GM23248 (cell line): ENCODE results near the gene TNIP1. TPM values are rescaled to one million over a fixed set of nuclear protein-coding genes. Genes with fewer than 3 reads are reported as not detected.

Source experiments
- DNase-seq: peaks from one replicate; pipeline ENCODE4 v3.0.0-alpha.2; 2015
- H2AFZ ChIP-seq: fragments of 200-600 bp; sonication (generic); 2 replicates; pipeline ENCODE4 v1.6.1; 2016; ENCODE audit warnings: antibody characterized with exemption
- H3F3A ChIP-seq: fragments of 200-600 bp; sonication (generic); 2 replicates; pipeline ENCODE4 v1.6.1; 2016; ENCODE audit warnings: mild to moderate bottlenecking, antibody characterized with exemption, mixed run types; ENCODE audit not compliant: insufficient read depth
- H3K27ac ChIP-seq: fragments of 200-600 bp; sonication (generic); 2 replicates; pipeline ENCODE4 v1.5.1; 2016; ENCODE audit warnings: mild to moderate bottlenecking
- H3K27me3 ChIP-seq: fragments of 200-600 bp; sonication (generic); replicated peaks from 2 replicates; pipeline ENCODE4 v1.6.1; 2016; ENCODE audit warnings: mild to moderate bottlenecking; ENCODE audit not compliant: insufficient read depth
- H3K36me3 ChIP-seq: fragments of 200-600 bp; sonication (generic); 2 replicates; pipeline ENCODE4 v1.6.1; 2016; ENCODE audit warnings: low read depth, mild to moderate bottlenecking
- H3K4me1 ChIP-seq: fragments of 200-600 bp; sonication (generic); 2 replicates; pipeline ENCODE4 v1.6.1; 2016; ENCODE audit warnings: mild to moderate bottlenecking; ENCODE audit not compliant: insufficient read depth
- H3K4me2 ChIP-seq: fragments of 200-600 bp; sonication (generic); one replicate; pipeline ENCODE4 v1.6.1; 2016; ENCODE audit warnings: mild to moderate bottlenecking; ENCODE audit not compliant: unreplicated experiment
- H3K4me3 ChIP-seq: fragments of 200-600 bp; sonication (generic); 2 replicates; pipeline ENCODE4 v1.5.1; 2016; ENCODE audit warnings: mild to moderate bottlenecking
- H3K79me2 ChIP-seq: fragments of 200-600 bp; sonication (generic); 2 replicates; pipeline ENCODE4 v1.6.1; 2016; ENCODE audit warnings: mild to moderate bottlenecking; ENCODE audit not compliant: insufficient read depth
- H3K9ac ChIP-seq: fragments of 200-600 bp; sonication (generic); 2 replicates; pipeline ENCODE4 v1.6.1; 2016; ENCODE audit warnings: mild to moderate bottlenecking
- H3K9me2 ChIP-seq: fragments of 200-600 bp; sonication (generic); 2 replicates; pipeline ENCODE4 v1.6.1; 2016; ENCODE audit warnings: mixed run types, mild to moderate bottlenecking, moderate library complexity; ENCODE audit not compliant: insufficient read depth
- H3K9me3 ChIP-seq: fragments of 200-600 bp; sonication (generic); one replicate; pipeline ENCODE4 v1.6.1; 2017; ENCODE audit warnings: low read depth
- H4K20me1 ChIP-seq: fragments of 200-600 bp; sonication (generic); 2 replicates; pipeline ENCODE4 v1.6.0; 2016; ENCODE audit not compliant: insufficient read depth
- EZH2 ChIP-seq: fragments of 200-600 bp; sonication (generic); IDR thresholded peaks from 2 replicates; pipeline ENCODE4 v1.6.1; 2018; ENCODE audit warnings: antibody characterized with exemption, mild to moderate bottlenecking; ENCODE audit not compliant: insufficient read depth, poor library complexity, severe bottlenecking
- EZH2phosphoT487 ChIP-seq: fragments of 200-600 bp; sonication (generic); IDR thresholded peaks from 2 replicates; pipeline ENCODE4 v1.6.1; 2018; ENCODE audit warnings: antibody characterized with exemption, moderate library complexity, mild to moderate bottlenecking, low read depth; ENCODE audit not compliant: insufficient read depth
- WGBS, 2 experiments: methylation state at CpG; one replicate each; pipeline ENCODE4 v1.1.6; 2015 to 2017; ENCODE audit warnings: low lambda C conversion rate in 2 of 2, low coverage in 1 of 2; ENCODE audit errors: missing lambda C conversion rate in 2 of 2; 5-methylcytosine and 5-hydroxymethylcytosine counted together
- in situ Hi-C: fragments of 300-500 bp; cut with MboI; formaldehyde crosslinking; loops from 2 replicates; pipeline ENCODE4 v1.15.0; 2020
- polyA plus RNA-seq: library from polyadenylated mRNA; unstranded; fragments of >200 nt; fragmentation: Nextera tagmentation; extraction: Ambion mirVana; gene quantifications from 2 replicates; pipeline ENCODE4 v1.2.1, GENCODE V29; 2016
- total RNA-seq: library from RNA; depleted of rRNA; stranded (reverse); fragments of >200 nt; shearing (Covaris generic); gene quantifications from 2 replicates; pipeline ENCODE4 v1.2.3, GENCODE V29; 2014

Gene TNIP1
- total and polyA plus RNA-seq, 2 experiments from 2014 or later, result 43.2 to 88.8 TPM

- Histone ChIP-seq H3K36me3 (peaks cover 17% of the 10 kb centered on the region; the same call in 1 of the 2 replicates), H4K20me1 (no peaks in the 10 kb centered on the region), H3K4me1 (no peaks in the 10 kb centered on the region), H3K4me3 (no peak overlapping the region), H2AFZ (no peak overlapping the region), H3K27me3 (no peaks in the 10 kb centered on the region), H3F3A (no peaks in the 10 kb centered on the region), H3K9ac (no peak overlapping the region), H3K9me2 (no peaks in the 10 kb centered on the region), H3K9me3 (no peaks in the 10 kb centered on the region), H3K4me2 (no peak overlapping the region), H3K79me2 (no peaks in the 10 kb centered on the region), H3K27ac (no peak overlapping the region)
- in situ Hi-C loops, result no loop called here
- DNase-seq, result no peak
- 93 to 95% methylated on average over 11 of the region's 11 CpGs for WGBS, 2 experiments
- no peak for TF ChIP-seq EZH2phosphoT487
- no peak for TF ChIP-seq EZH2
These were observed 49.3 kb downstream of the TNIP1 start for GRCh38 chr5:151031554-151031953.

- no peak overlapping the region for H3K4me2 ChIP-seq
- no peak for TF ChIP-seq EZH2phosphoT487
- no peak for TF ChIP-seq EZH2
- no peaks in the 10 kb centered on the region for H4K20me1 ChIP-seq
- no peaks in the 10 kb centered on the region for H3K27me3 ChIP-seq
- no peaks in the 10 kb centered on the region for H3F3A ChIP-seq
- no peak overlapping the region for H3K27ac ChIP-seq
- no peaks in the 10 kb centered on the region for H3K4me1 ChIP-seq
- DNase-seq, result no peak
- in situ Hi-C loops, result no loop called here
- H3K9ac ChIP-seq, result no peak overlapping the region
- H3K79me2 ChIP-seq, result no peaks in the 10 kb centered on the region
- peaks cover 12% of the 10 kb centered on the region; the same call in 1 of the 2 replicates for H3K36me3 ChIP-seq
- H3K9me2 ChIP-seq, result no peaks in the 10 kb centered on the region
- no peaks in the 10 kb centered on the region for H3K9me3 ChIP-seq
- WGBS, 2 experiments, result 47 to 53% methylated on average over 4 of the region's 4 CpGs
- H3K4me3 ChIP-seq, result no peak overlapping the region
- H2AFZ ChIP-seq, result no peak overlapping the region
These were observed 50.5 kb downstream of the TNIP1 start for GRCh38 chr5:151030379-151030778.

- H3K9me2 ChIP-seq, result no peaks in the 10 kb centered on the region
- H3K36me3 ChIP-seq, result peaks cover 12% of the 10 kb centered on the region; the same call in 1 of the 2 replicates
- in situ Hi-C loops, result no loop called here
- no peaks in the 10 kb centered on the region for H3F3A ChIP-seq
- H3K4me1 ChIP-seq, result no peaks in the 10 kb centered on the region
- no peaks in the 10 kb centered on the region for H3K9me3 ChIP-seq
- H3K27me3 ChIP-seq, result no peaks in the 10 kb centered on the region
- H3K9ac ChIP-seq, result no peak overlapping the region
- H3K4me3 ChIP-seq, result no peak overlapping the region
- DNase-seq, result no peak
- no peak for TF ChIP-seq EZH2phosphoT487
- TF ChIP-seq EZH2, result no peak
- 94% methylated on average over 5 of the region's 5 CpGs for WGBS, 2 experiments
- H4K20me1 ChIP-seq, result no peaks in the 10 kb centered on the region
- no peaks in the 10 kb centered on the region for H3K79me2 ChIP-seq
- no peak overlapping the region for H3K4me2 ChIP-seq
- no peak overlapping the region for H2AFZ ChIP-seq
- no peak overlapping the region for H3K27ac ChIP-seq
These were observed 50.8 kb downstream of the TNIP1 start for GRCh38 chr5:151030056-151030336.

- no peak for DNase-seq
- no peaks in the 10 kb centered on the region for H3F3A ChIP-seq
- H3K79me2 ChIP-seq, result no peaks in the 10 kb centered on the region
- no peak for TF ChIP-seq EZH2
- TF ChIP-seq EZH2phosphoT487, result no peak
- no peak overlapping the region for H3K27ac ChIP-seq
- no peaks in the 10 kb centered on the region for H3K9me3 ChIP-seq
- H3K9me2 ChIP-seq, result no peaks in the 10 kb centered on the region
- H3K4me3 ChIP-seq, result no peak overlapping the region
- peaks cover 12% of the 10 kb centered on the region; the same call in 1 of the 2 replicates for H3K36me3 ChIP-seq
- H3K27me3 ChIP-seq, result no peaks in the 10 kb centered on the region
- WGBS, 2 experiments, result 96 to 97% methylated on average over 9 of the region's 9 CpGs
- H3K4me1 ChIP-seq, result no peaks in the 10 kb centered on the region
- H3K4me2 ChIP-seq, result no peak overlapping the region
- no peak overlapping the region for H3K9ac ChIP-seq
- H4K20me1 ChIP-seq, result no peaks in the 10 kb centered on the region
- in situ Hi-C loops, result no loop called here
- no peak overlapping the region for H2AFZ ChIP-seq
These were observed 51.4 kb downstream of the TNIP1 start for GRCh38 chr5:151029179-151030055.
